ENCODE data around the gene USP16.
"Not testable (repeated sequence)": the region's sequence is repeated elsewhere in the genome, so short reads cannot be mapped to it uniquely, and the experiment has no call there.

Gene USP16

GRCh38 chr21:29005696-29006095, 18.8 kb upstream of the USP16 start:
- no peaks in the 10 kb centered on the region for H4K20me1 ChIP-seq (ENCODE audit: insufficient read depth, low read length)
- H3K9me3 ChIP-seq (ENCODE audit: insufficient read depth, low read length, severe bottlenecking), result no peaks in the 10 kb centered on the region
- no peak overlapping the region for H3K27ac ChIP-seq (ENCODE audit: low read length)
- peaks cover 27% of the 10 kb centered on the region for H3K36me3 ChIP-seq (ENCODE audit: insufficient read depth, low read length)
- peaks cover 15% of the 10 kb centered on the region for H3K79me2 ChIP-seq (ENCODE audit: insufficient read depth, low read length)
- TF ChIP-seq, protein P1, sequence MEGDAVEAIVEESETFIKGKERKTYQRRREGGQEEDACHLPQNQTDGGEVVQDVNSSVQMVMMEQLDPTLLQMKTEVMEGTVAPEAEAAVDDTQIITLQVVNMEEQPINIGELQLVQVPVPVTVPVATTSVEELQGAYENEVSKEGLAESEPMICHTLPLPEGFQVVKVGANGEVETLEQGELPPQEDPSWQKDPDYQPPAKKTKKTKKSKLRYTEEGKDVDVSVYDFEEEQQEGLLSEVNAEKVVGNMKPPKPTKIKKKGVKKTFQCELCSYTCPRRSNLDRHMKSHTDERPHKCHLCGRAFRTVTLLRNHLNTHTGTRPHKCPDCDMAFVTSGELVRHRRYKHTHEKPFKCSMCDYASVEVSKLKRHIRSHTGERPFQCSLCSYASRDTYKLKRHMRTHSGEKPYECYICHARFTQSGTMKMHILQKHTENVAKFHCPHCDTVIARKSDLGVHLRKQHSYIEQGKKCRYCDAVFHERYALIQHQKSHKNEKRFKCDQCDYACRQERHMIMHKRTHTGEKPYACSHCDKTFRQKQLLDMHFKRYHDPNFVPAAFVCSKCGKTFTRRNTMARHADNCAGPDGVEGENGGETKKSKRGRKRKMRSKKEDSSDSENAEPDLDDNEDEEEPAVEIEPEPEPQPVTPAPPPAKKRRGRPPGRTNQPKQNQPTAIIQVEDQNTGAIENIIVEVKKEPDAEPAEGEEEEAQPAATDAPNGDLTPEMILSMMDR (IDR thresholded peaks at IDR 0.05; ENCODE audit: borderline replicate concordance, extremely low read depth, low read length, poor library complexity, severe bottlenecking), result no peak
- no peak for TF ChIP-seq EZH2 (IDR thresholded peaks at IDR 0.05; ENCODE audit: borderline replicate concordance, low read depth, low read length, severe bottlenecking)
- H3K9ac ChIP-seq (ENCODE audit: low read depth, low read length), result no peak overlapping the region
- no peak overlapping the region for H3K4me2 ChIP-seq (ENCODE audit: insufficient read depth, low read length)
- H3K27me3 ChIP-seq (ENCODE audit: insufficient read depth, low read length, poor library complexity), result no peaks in the 10 kb centered on the region
- H3K4me3 ChIP-seq (ENCODE audit: low read depth in 1 of 2, low read length in 2 of 2), result no peak overlapping the region
- H3K4me1 ChIP-seq (ENCODE audit: insufficient read depth, low read length), result peaks cover 16% of the 10 kb centered on the region
- no peak overlapping the region for H2AFZ ChIP-seq (ENCODE audit: low read depth, low read length)
- ATAC-seq (ENCODE audit: insufficient read depth, low read depth), result no peak
- DNase-seq, result no peak

GRCh38 chr21:29007135-29007534, 17.3 kb upstream of the USP16 start:
- Histone ChIP-seq H3K4me1 (ENCODE audit: insufficient read depth, low read length) (peaks cover 14% of the 10 kb centered on the region), H3K9me3 (ENCODE audit: insufficient read depth, low read length, severe bottlenecking) (no peaks in the 10 kb centered on the region), H4K20me1 (ENCODE audit: insufficient read depth, low read length) (no peaks in the 10 kb centered on the region), H2AFZ (ENCODE audit: low read depth, low read length) (no peak overlapping the region), H3K27me3 (ENCODE audit: insufficient read depth, low read length, poor library complexity) (no peaks in the 10 kb centered on the region), H3K4me2 (ENCODE audit: insufficient read depth, low read length) (no peak overlapping the region), H3K4me3 (ENCODE audit: low read depth in 1 of 2, low read length in 2 of 2) (no peak overlapping the region), H3K27ac (ENCODE audit: low read length) (no peak overlapping the region), H3K36me3 (ENCODE audit: insufficient read depth, low read length) (peaks cover 27% of the 10 kb centered on the region), H3K9ac (ENCODE audit: low read depth, low read length) (no peak overlapping the region), H3K79me2 (ENCODE audit: insufficient read depth, low read length) (peaks cover 15% of the 10 kb centered on the region)
- TF ChIP-seq, protein P1 (IDR thresholded peaks at IDR 0.05; ENCODE audit: borderline replicate concordance, extremely low read depth, low read length, poor library complexity, severe bottlenecking), result no peak
- no peak for TF ChIP-seq EZH2 (IDR thresholded peaks at IDR 0.05; ENCODE audit: borderline replicate concordance, low read depth, low read length, severe bottlenecking)
- no peak for ATAC-seq (ENCODE audit: insufficient read depth, low read depth)
- DNase-seq, result no peak

- H3K79me2 ChIP-seq (ENCODE audit: insufficient read depth, low read length), result peaks cover 12% of the 10 kb centered on the region
- ATAC-seq (ENCODE audit: insufficient read depth, low read depth), result no peak
- H3K4me2 ChIP-seq (ENCODE audit: insufficient read depth, low read length), result no peak overlapping the region
- H3K4me3 ChIP-seq (ENCODE audit: low read depth in 1 of 2, low read length in 2 of 2), result no peak overlapping the region
- no peak overlapping the region for H3K9ac ChIP-seq (ENCODE audit: low read depth, low read length)
- TF ChIP-seq, protein P1 (IDR thresholded peaks at IDR 0.05; ENCODE audit: borderline replicate concordance, extremely low read depth, low read length, poor library complexity, severe bottlenecking), result no peak
- TF ChIP-seq EZH2 (IDR thresholded peaks at IDR 0.05; ENCODE audit: borderline replicate concordance, low read depth, low read length, severe bottlenecking), result no peak
- H4K20me1 ChIP-seq (ENCODE audit: insufficient read depth, low read length), result no peaks in the 10 kb centered on the region
- no peaks in the 10 kb centered on the region for H3K9me3 ChIP-seq (ENCODE audit: insufficient read depth, low read length, severe bottlenecking)
- no peaks in the 10 kb centered on the region for H3K27me3 ChIP-seq (ENCODE audit: insufficient read depth, low read length, poor library complexity)
- no peak overlapping the region for H3K27ac ChIP-seq (ENCODE audit: low read length)
- no peak for DNase-seq
- H2AFZ ChIP-seq (ENCODE audit: low read depth, low read length), result no peak overlapping the region
- H3K4me1 ChIP-seq (ENCODE audit: insufficient read depth, low read length), result peaks cover 11% of the 10 kb centered on the region
- H3K36me3 ChIP-seq (ENCODE audit: insufficient read depth, low read length), result peaks cover 27% of the 10 kb centered on the region
Observed at GRCh38 chr21:29007810-29008209, 16.7 kb upstream of the USP16 start.

- H2AFZ ChIP-seq (ENCODE audit: low read depth, low read length), result no peak overlapping the region
- H3K4me1 ChIP-seq (ENCODE audit: insufficient read depth, low read length), result peaks cover 9% of the 10 kb centered on the region
- no peak overlapping the region for H3K4me3 ChIP-seq (ENCODE audit: low read depth in 1 of 2, low read length in 2 of 2)
- H3K79me2 ChIP-seq (ENCODE audit: insufficient read depth, low read length), result peaks cover 7% of the 10 kb centered on the region
- H4K20me1 ChIP-seq (ENCODE audit: insufficient read depth, low read length), result no peaks in the 10 kb centered on the region
- H3K4me2 ChIP-seq (ENCODE audit: insufficient read depth, low read length), result no peak overlapping the region
- H3K9me3 ChIP-seq (ENCODE audit: insufficient read depth, low read length, severe bottlenecking), result no peaks in the 10 kb centered on the region
- ATAC-seq (ENCODE audit: insufficient read depth, low read depth), result no peak
- TF ChIP-seq EZH2 (IDR thresholded peaks at IDR 0.05; ENCODE audit: borderline replicate concordance, low read depth, low read length, severe bottlenecking), result no peak
- no peaks in the 10 kb centered on the region for H3K27me3 ChIP-seq (ENCODE audit: insufficient read depth, low read length, poor library complexity)
- peaks cover 27% of the 10 kb centered on the region for H3K36me3 ChIP-seq (ENCODE audit: insufficient read depth, low read length)
- H3K9ac ChIP-seq (ENCODE audit: low read depth, low read length), result no peak overlapping the region
- no peak for DNase-seq
- H3K27ac ChIP-seq (ENCODE audit: low read length), result no peak overlapping the region
Observed at GRCh38 chr21:29008367-29008766, 16.1 kb upstream of the USP16 start.

DNA sequence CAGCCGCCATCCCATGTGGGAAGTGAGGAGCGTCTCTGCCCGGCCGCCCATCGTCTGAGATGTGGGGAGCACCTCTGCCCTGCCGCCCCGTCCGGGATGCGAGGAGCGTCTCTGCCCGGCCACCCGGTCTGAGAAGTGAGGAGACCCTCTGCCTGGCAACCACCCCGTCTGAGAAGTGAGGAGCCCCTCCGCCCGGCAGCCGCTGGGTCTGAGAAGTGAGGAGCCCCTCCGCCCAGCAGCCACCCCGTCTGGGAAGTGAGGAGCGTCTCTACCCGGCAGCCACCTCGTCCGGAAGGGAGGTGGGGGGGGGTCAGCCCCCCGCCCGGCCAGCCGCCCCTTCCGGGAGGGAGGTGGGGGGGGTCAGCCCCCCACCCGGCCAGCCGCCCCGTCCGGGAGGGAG, 13.2 kb upstream of the USP16 start:
- not testable (repeated sequence) for H3K4me1 ChIP-seq (ENCODE audit: insufficient read depth, low read length)

More for the DNA sequence above, 13.2 kb upstream of the USP16 start:
- not testable (repeated sequence) for DNase-seq; H3K27me3 ChIP-seq (ENCODE audit: insufficient read depth, low read length, poor library complexity); H3K4me2 ChIP-seq (ENCODE audit: insufficient read depth, low read length); H3K9me3 ChIP-seq (ENCODE audit: insufficient read depth, low read length, severe bottlenecking); H4K20me1 ChIP-seq (ENCODE audit: insufficient read depth, low read length); ATAC-seq (ENCODE audit: insufficient read depth, low read depth); H3K9ac ChIP-seq (ENCODE audit: low read depth, low read length); H3K4me3 ChIP-seq (ENCODE audit: low read depth in 1 of 2, low read length in 2 of 2); H3K27ac ChIP-seq (ENCODE audit: low read length); H2AFZ ChIP-seq (ENCODE audit: low read depth, low read length); H3K79me2 ChIP-seq (ENCODE audit: insufficient read depth, low read length)
- peaks cover 20% of the 10 kb centered on the region for H3K36me3 ChIP-seq (ENCODE audit: insufficient read depth, low read length)

Measured in DND-41 (cell line).